H1 (cell line): Measurements from ENCODE around the gene EPB41L4A. TPM values are rescaled to one million over a fixed set of nuclear protein-coding genes. Genes with fewer than 3 reads are reported as not detected.

Experiments used
- CTCF ChIA-PET: fragments of 300-600 bp; sonication (Branson Sonifier 250); formaldehyde crosslinking; loops from one replicate; lab custom pipeline; 2021; ENCODE audit not compliant: partially characterized antibody; lab: Charles Lee
- POLR2A ChIA-PET: fragments of 300-600 bp; sonication (Branson Sonifier 250); formaldehyde crosslinking; loops from one replicate; lab custom pipeline; 2021; ENCODE audit warnings: inconsistent platforms; ENCODE audit not compliant: partially characterized antibody; lab: Charles Lee
- DNase-seq, 2 experiments: peaks; one replicate each; pipeline versions ENCODE4 v3.0.0 to v3.0.0-alpha.2; 2010 to 2022; ENCODE audit warnings: low spot score in 2 of 2, low read depth in 1 of 2, mixed read lengths in 1 of 2
- FAIRE-seq: peaks from 2 replicates; lab custom pipeline; 2011; peaks lifted over from hg19 to GRCh38; lab: Jason Lieb, UNC
- H2AFZ ChIP-seq: 2 replicates; pipeline ENCODE4 v1.8.1; 2012; ENCODE audit warnings: low read length, inconsistent platforms
- H2AK5ac ChIP-seq: 2 replicates; pipeline ENCODE4 v1.6.1; 2013; ENCODE audit warnings: low read depth, low read length
- H2BK120ac ChIP-seq: replicated peaks from 2 replicates; pipeline ENCODE3; 2013; ENCODE audit warnings: low read depth, low read length, inconsistent platforms
- H2BK12ac ChIP-seq: 2 replicates; pipeline ENCODE4 v1.6.1; 2013; ENCODE audit warnings: low read depth, low read length
- H2BK15ac ChIP-seq: 2 replicates; pipeline ENCODE4 v1.6.1; 2013; ENCODE audit warnings: low read length
- H2BK20ac ChIP-seq: 2 replicates; pipeline ENCODE4 v1.6.1; 2013; ENCODE audit warnings: low read length
- H2BK5ac ChIP-seq: 2 replicates; pipeline ENCODE4 v1.6.1; 2013; ENCODE audit warnings: low read depth, low read length
- H3K14ac ChIP-seq: 2 replicates; pipeline ENCODE4 v1.6.1; 2013; ENCODE audit warnings: inconsistent platforms; ENCODE audit not compliant: insufficient read length
- H3K18ac ChIP-seq: 2 replicates; pipeline ENCODE4 v1.6.1; 2013; ENCODE audit warnings: low read length; ENCODE audit errors: extremely low read depth
- H3K23ac ChIP-seq: 2 replicates; pipeline ENCODE4 v1.6.1; 2013; ENCODE audit warnings: inconsistent platforms; ENCODE audit not compliant: insufficient read length
- H3K23me2 ChIP-seq: 2 replicates; pipeline ENCODE4 v1.6.1; 2013; ENCODE audit warnings: low read depth, low read length
- H3K27ac ChIP-seq: 2 replicates; pipeline ENCODE4 v1.6.1; 2011; ENCODE audit warnings: low read depth, low read length, inconsistent platforms
- H3K27me3 ChIP-seq, 4 experiments: replicated peaks in 1 of 4; 1 replicate in 1 of 4; 2 replicates in 3 of 4; pipeline versions ENCODE4 v1.6.1 to v1.8.1; 2011 to 2013; ENCODE audit warnings: low read length in 3 of 4, mild to moderate bottlenecking in 3 of 4, inconsistent platforms in 2 of 4, mixed read lengths in 2 of 4, moderate library complexity in 1 of 4; ENCODE audit not compliant: control insufficient read depth in 3 of 4, insufficient read depth in 3 of 4; ENCODE audit errors: extremely low read depth in 1 of 4
- H3K36me3 ChIP-seq, 4 experiments: 2 replicates each; pipeline versions ENCODE4 v1.6.1 to v1.8.1; 2011 to 2013; ENCODE audit warnings: mild to moderate bottlenecking in 4 of 4, low read length in 3 of 4, moderate library complexity in 2 of 4, control low read depth in 1 of 4, inconsistent platforms in 1 of 4; ENCODE audit not compliant: insufficient read depth in 4 of 4, control insufficient read depth in 2 of 4
- H3K4ac ChIP-seq: replicated peaks from 2 replicates; pipeline ENCODE3; 2013; ENCODE audit warnings: low read length, low read depth, mixed read lengths, inconsistent platforms; ENCODE audit not compliant: insufficient read length
- H3K4me1 ChIP-seq, 4 experiments: replicated peaks in 1 of 4; 1 replicate in 1 of 4; 2 replicates in 3 of 4; pipeline versions ENCODE4 v1.6.1 to v1.8.1; 2011 to 2013; ENCODE audit warnings: low read length in 3 of 4, inconsistent platforms in 2 of 4, mixed read lengths in 1 of 4; ENCODE audit not compliant: insufficient read depth in 4 of 4, control insufficient read depth in 3 of 4
- H3K4me2 ChIP-seq, 2 experiments: 2 replicates each; pipeline versions ENCODE4 v1.6.1 to v1.8.1; 2011 to 2013; ENCODE audit warnings: low read depth in 2 of 2, low read length in 2 of 2, control low read depth in 1 of 2, inconsistent platforms in 1 of 2, mild to moderate bottlenecking in 1 of 2; ENCODE audit not compliant: insufficient read depth in 1 of 2
- H3K4me3 ChIP-seq, 4 experiments: fragments of 200-600, 300-600 bp in 1 of 4; sonication (generic), shearing (Covaris generic), sonication (Bioruptor Twin) in 1 of 4; 2 replicates each; pipeline versions ENCODE4 v1.5.1 to v1.8.1; 2011 to 2016; ENCODE audit warnings: low read length in 4 of 4, low read depth in 3 of 4, control low read depth in 2 of 4, inconsistent platforms in 2 of 4, mild to moderate bottlenecking in 2 of 4, mixed read lengths in 1 of 4, moderate library complexity in 1 of 4; ENCODE audit not compliant: insufficient read depth in 2 of 4; ENCODE audit errors: extremely low read depth in 1 of 4
- H3K56ac ChIP-seq: replicated peaks from 2 replicates; pipeline ENCODE3; 2013; ENCODE audit warnings: low read depth, mild to moderate bottlenecking, mixed read lengths, low read length, inconsistent platforms; ENCODE audit not compliant: insufficient read length
- H3K79me1 ChIP-seq: 2 replicates; pipeline ENCODE4 v1.6.1; 2013; ENCODE audit warnings: low read depth, low read length, control low read depth
- H3K79me2 ChIP-seq, 2 experiments: 2 replicates each; pipeline versions ENCODE4 v1.6.1 to v1.8.1; 2012 to 2013; ENCODE audit warnings: low read length in 2 of 2, mild to moderate bottlenecking in 2 of 2, inconsistent platforms in 1 of 2; ENCODE audit not compliant: insufficient read depth in 2 of 2, control insufficient read depth in 1 of 2
- H3K9ac ChIP-seq, 4 experiments: replicated peaks in 1 of 4; 1 replicate in 1 of 4; 2 replicates in 3 of 4; pipeline versions ENCODE4 v1.6.1 to v1.8.1; 2011 to 2013; ENCODE audit warnings: low read depth in 3 of 4, low read length in 3 of 4, control low read depth in 2 of 4, mild to moderate bottlenecking in 2 of 4, moderate library complexity in 2 of 4, inconsistent platforms in 1 of 4; ENCODE audit errors: extremely low read depth in 1 of 4
- H3K9me3 ChIP-seq, 2 experiments: 2 replicates each; pipeline versions ENCODE4 v1.6.1 to v1.8.1; 2012 to 2013; ENCODE audit warnings: mild to moderate bottlenecking in 2 of 2, moderate library complexity in 2 of 2, control low read depth in 1 of 2, inconsistent platforms in 1 of 2, low read depth in 1 of 2, low read length in 1 of 2, mixed read lengths in 1 of 2; ENCODE audit not compliant: insufficient read depth in 2 of 2
- H4K20me1 ChIP-seq, 2 experiments: replicated peaks in 1 of 2; 2 replicates each; pipeline versions ENCODE3 to v1.8.1; 2011 to 2013; ENCODE audit warnings: inconsistent platforms in 2 of 2, low read length in 2 of 2, mild to moderate bottlenecking in 1 of 2; ENCODE audit not compliant: insufficient read depth in 2 of 2, control insufficient read depth in 1 of 2
- H4K5ac ChIP-seq: 2 replicates; pipeline ENCODE4 v1.6.1; 2013; ENCODE audit warnings: low read length, low read depth, mixed read lengths, inconsistent platforms; ENCODE audit not compliant: insufficient read length
- H4K8ac ChIP-seq: 2 replicates; pipeline ENCODE4 v1.8.0; 2013; ENCODE audit warnings: mild to moderate bottlenecking, moderate library complexity, low read length, inconsistent platforms; ENCODE audit not compliant: insufficient read depth; ENCODE audit errors: extremely low read depth
- H4K91ac ChIP-seq: replicated peaks from 2 replicates; pipeline ENCODE3; 2013; ENCODE audit warnings: low read length, mixed read lengths, inconsistent platforms; ENCODE audit not compliant: insufficient read length
- ATF3 ChIP-seq: IDR thresholded peaks from 2 replicates; pipeline ENCODE4 v1.6.1; 2011; ENCODE audit warnings: low read depth, mild to moderate bottlenecking, low read length; ENCODE audit not compliant: insufficient read depth
- CTCF ChIP-seq, 3 experiments: IDR thresholded peaks; 1 replicate in 2 of 3; 2 replicates in 1 of 3; pipeline versions ENCODE4 v1.5.1 to v1.6.1; 2011; ENCODE audit warnings: low read length in 3 of 3, mild to moderate bottlenecking in 3 of 3, inconsistent platforms in 2 of 3, low read depth in 1 of 3, moderate library complexity in 1 of 3; ENCODE audit not compliant: insufficient read depth in 1 of 3; ENCODE audit errors: control extremely low read depth in 1 of 3
- EZH2 ChIP-seq: fragments of 200-600 bp; sonication (generic); IDR thresholded peaks from 2 replicates; pipeline ENCODE4 v1.7.1; 2012; ENCODE audit warnings: low read depth, mild to moderate bottlenecking, moderate library complexity, low read length, inconsistent platforms; ENCODE audit not compliant: severe bottlenecking
- HDAC6 ChIP-seq: IDR thresholded peaks from one replicate; pipeline ENCODE4 v1.7.1; 2012; ENCODE audit warnings: low read depth, mild to moderate bottlenecking, inconsistent platforms, low read length, moderate library complexity
- POU5F1 ChIP-seq: IDR thresholded peaks from 2 replicates; pipeline ENCODE4 v1.6.1; 2011; ENCODE audit warnings: low read depth, mild to moderate bottlenecking, low read length, moderate library complexity
- RAD21 ChIP-seq, 2 experiments: IDR thresholded peaks in 1 of 2; conservative IDR thresholded peaks in 1 of 2; 2 replicates each; pipeline ENCODE4 v1.6.1; 2011; ENCODE audit warnings: low read depth in 2 of 2, low read length in 2 of 2, improper control_type of control experiment in 1 of 2, inconsistent platforms in 1 of 2, mild to moderate bottlenecking in 1 of 2, moderate library complexity in 1 of 2
- SP4 ChIP-seq: IDR thresholded peaks from 2 replicates; pipeline ENCODE4 v1.6.1; 2012; ENCODE audit warnings: low read length, inconsistent platforms
- SUZ12 ChIP-seq: fragments of 200-600 bp; sonication (generic); IDR thresholded peaks from 2 replicates; pipeline ENCODE4 v1.6.1; 2012; ENCODE audit warnings: mild to moderate bottlenecking, inconsistent platforms, low read length, moderate library complexity, mixed read lengths
- ZNF274 ChIP-seq: IDR thresholded peaks from 2 replicates; pipeline ENCODE4 v1.7.0; 2012; ENCODE audit warnings: low read length, borderline replicate concordance; ENCODE audit errors: extremely low read depth
- WGBS, 2 experiments: shearing (Covaris generic) in 1 of 2; methylation state at CpG; one replicate each; pipeline versions ENCODE4 v1.1.6 to v1.1.7; 2013 to 2015; ENCODE audit warnings: low lambda C conversion rate in 2 of 2, mixed read lengths in 2 of 2, inconsistent platforms in 1 of 2, low coverage in 1 of 2, missing lambda C conversion rate in 1 of 2; ENCODE audit not compliant: insufficient replicate concordance in 2 of 2, insufficient coverage in 1 of 2, insufficient read length in 1 of 2; ENCODE audit errors: extremely low coverage in 1 of 2, missing lambda C conversion rate in 1 of 2; 5-methylcytosine and 5-hydroxymethylcytosine counted together
- polyA plus RNA-seq, 7 experiments: library from polyadenylated mRNA; depleted of rRNA in 3 of 7; stranded (reverse) in 5 of 7; unstranded in 2 of 7; fragments of >200 nt in 5 of 7; fragments of 200-250 nt in 2 of 7; gene quantifications; 1 replicate in 5 of 7; 2 replicates in 1 of 7; 4 replicates in 1 of 7; pipeline versions ENCODE4 v1.2.1 to v1.2.3, GENCODE V29; 2011 to 2013; ENCODE audit warnings: missing spikeins in 2 of 7, mixed read lengths in 2 of 7
- total RNA-seq: library from RNA; stranded (reverse); fragmentation: NEBNext Ultra II Directional; extraction: Animal tissue kit (Norgen Biotek cat#: 25700); gene quantifications from 2 replicates; pipeline ENCODE4 v1.2.1, GENCODE V29; 2021

EPB41L4A gene
- total and polyA plus RNA-seq, 2 of the 8 experiments (the other 6 are each of a cell fraction or from before 2014, with no cell fraction given): 1.6 to 4.6 TPM

- ChIA-PET CTCF (no interaction called here), POLR2A (no interaction called here)
- Histone ChIP-seq H3K9me3 (no peaks in the 10 kb centered on the region), H2BK12ac (no peak overlapping the region), H2AK5ac (no peak overlapping the region), H3K4me3 (no peak overlapping the region), H3K18ac (no peak overlapping the region), H3K23me2 (no peaks in the 10 kb centered on the region), H3K56ac (no peak overlapping the region), H2AFZ (no peak overlapping the region), H3K79me2 (no peaks in the 10 kb centered on the region), H3K4me2 (no peak overlapping the region), H3K4me1 (no peaks in the 10 kb centered on the region), H2BK120ac (no peak overlapping the region), H3K36me3 (no peaks in the 10 kb centered on the region), H2BK15ac (no peak overlapping the region), H3K27me3 (no peaks in the 10 kb centered on the region), H4K5ac (no peak overlapping the region), H4K20me1 (no peaks in the 10 kb centered on the region), H4K91ac (no peak overlapping the region), H3K79me1 (no peaks in the 10 kb centered on the region), H3K14ac (no peak overlapping the region), H4K8ac (no peak overlapping the region), H2BK20ac (no peak overlapping the region), H3K23ac (no peak overlapping the region), H2BK5ac (no peak overlapping the region), H3K27ac (no peak overlapping the region), H3K4ac (no peak overlapping the region), H3K9ac (no peak overlapping the region)
- TF ChIP-seq ZNF274 (no peak), ATF3 (no peak), HDAC6 (no peak), SP4 (no peak), EZH2 (no peak), POU5F1 (no peak), CTCF (IDR thresholded peaks at IDR 0.05; ENCODE audit: control extremely low read depth in 1 of 3, insufficient read depth in 1 of 3, low read depth in 1 of 3, low read length in 3 of 3) (peak; percentile 36 to 53 (median 40)), SUZ12 (no peak), RAD21 (IDR thresholded peaks at IDR 0.05 in 1 of 2, conservative IDR thresholded peaks at IDR 0.05 in 1 of 2; ENCODE audit: low read depth in 2 of 2, low read length in 2 of 2) (peak; percentile 48 to 67)
- DNase-seq (no peak), FAIRE-seq (no peak)
- 94% methylated on average over 4 of the region's 4 CpGs; no CpG with 5 or more reads in 1 of the 2 experiments for WGBS, 2 experiments
Observed at GRCh38 chr5:112289465-112289864, 129.6 kb downstream of the EPB41L4A start.
